Osteocyte (in vitro differentiated cells): ENCODE data around the gene LAMC2. TPM values are rescaled to one million over a fixed set of nuclear protein-coding genes. Genes with fewer than 3 reads are reported as not detected.

ENCODE experiments used
- DNase-seq: peaks from one replicate; pipeline ENCODE4 v3.0.0; 2021; ENCODE audit warnings: mixed read lengths; ENCODE audit not compliant: unreplicated experiment; ENCODE audit errors: extremely low spot score
- H3K27ac Mint-ChIP-seq: one replicate; pipeline ENCODE4 v1.8.0; 2021; ENCODE audit warnings: mild to moderate bottlenecking, mixed read lengths; ENCODE audit not compliant: unreplicated experiment
- H3K27me3 Mint-ChIP-seq: one replicate; pipeline ENCODE4 v1.8.0; 2021; ENCODE audit warnings: mixed read lengths; ENCODE audit not compliant: unreplicated experiment
- H3K36me3 Mint-ChIP-seq: one replicate; pipeline ENCODE4 v1.8.0; 2021; ENCODE audit warnings: mixed read lengths; ENCODE audit not compliant: unreplicated experiment
- H3K4me1 Mint-ChIP-seq: one replicate; pipeline ENCODE4 v1.8.0; 2021; ENCODE audit warnings: mixed read lengths; ENCODE audit not compliant: unreplicated experiment
- H3K4me3 Mint-ChIP-seq: one replicate; pipeline ENCODE4 v1.8.0; 2021; ENCODE audit warnings: mild to moderate bottlenecking, moderate library complexity, mixed read lengths; ENCODE audit not compliant: unreplicated experiment
- H3K9me3 Mint-ChIP-seq: one replicate; pipeline ENCODE4 v1.8.0; 2021; ENCODE audit warnings: mixed read lengths; ENCODE audit not compliant: unreplicated experiment
- total RNA-seq: library from RNA; stranded (reverse); gene quantifications from 2 replicates; pipeline ENCODE4 v1.2.1, GENCODE V29; 2021
- TF ChIP-seq, protein P1 (sequence below): fragments of 200-600 bp; sonication (generic); IDR thresholded peaks from 2 replicates; pipeline ENCODE4 v1.5.0; 2021; ENCODE audit warnings: antibody characterized with exemption, mild to moderate bottlenecking, moderate library complexity

LAMC2 gene
- total RNA-seq, 1 donor from 2014 or later: 3.5 TPM

DNA sequence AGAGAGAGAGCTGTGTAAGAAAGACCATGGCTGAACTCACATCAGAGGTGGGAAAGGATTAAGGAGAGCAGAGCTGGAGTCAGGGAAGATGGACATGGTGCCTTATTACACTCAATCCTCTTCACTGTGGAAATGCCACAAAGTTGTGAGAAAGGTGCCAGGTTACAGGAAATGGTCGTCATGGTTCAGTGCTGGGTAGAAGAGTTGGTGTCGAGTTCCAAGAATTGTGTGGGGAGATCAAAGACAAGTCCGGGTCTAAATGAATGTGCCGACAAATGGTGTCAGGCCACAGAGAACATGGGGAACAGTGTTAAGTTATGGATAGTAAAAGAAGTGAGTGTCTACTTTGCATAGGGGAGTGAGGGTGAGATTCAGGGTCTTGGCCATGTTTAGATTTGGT is 40.9 kb downstream of the LAMC2 start:
- TF ChIP-seq, protein P1, sequence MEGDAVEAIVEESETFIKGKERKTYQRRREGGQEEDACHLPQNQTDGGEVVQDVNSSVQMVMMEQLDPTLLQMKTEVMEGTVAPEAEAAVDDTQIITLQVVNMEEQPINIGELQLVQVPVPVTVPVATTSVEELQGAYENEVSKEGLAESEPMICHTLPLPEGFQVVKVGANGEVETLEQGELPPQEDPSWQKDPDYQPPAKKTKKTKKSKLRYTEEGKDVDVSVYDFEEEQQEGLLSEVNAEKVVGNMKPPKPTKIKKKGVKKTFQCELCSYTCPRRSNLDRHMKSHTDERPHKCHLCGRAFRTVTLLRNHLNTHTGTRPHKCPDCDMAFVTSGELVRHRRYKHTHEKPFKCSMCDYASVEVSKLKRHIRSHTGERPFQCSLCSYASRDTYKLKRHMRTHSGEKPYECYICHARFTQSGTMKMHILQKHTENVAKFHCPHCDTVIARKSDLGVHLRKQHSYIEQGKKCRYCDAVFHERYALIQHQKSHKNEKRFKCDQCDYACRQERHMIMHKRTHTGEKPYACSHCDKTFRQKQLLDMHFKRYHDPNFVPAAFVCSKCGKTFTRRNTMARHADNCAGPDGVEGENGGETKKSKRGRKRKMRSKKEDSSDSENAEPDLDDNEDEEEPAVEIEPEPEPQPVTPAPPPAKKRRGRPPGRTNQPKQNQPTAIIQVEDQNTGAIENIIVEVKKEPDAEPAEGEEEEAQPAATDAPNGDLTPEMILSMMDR: no peak
- no peak overlapping the region for H3K27ac Mint-ChIP-seq
- no peaks in the 10 kb centered on the region for H3K27me3 Mint-ChIP-seq
- DNase-seq: no peak
- H3K4me1 Mint-ChIP-seq: peaks cover 16% of the 10 kb centered on the region
- no peak overlapping the region for H3K4me3 Mint-ChIP-seq
- H3K9me3 Mint-ChIP-seq: no peaks in the 10 kb centered on the region
- no peaks in the 10 kb centered on the region for H3K36me3 Mint-ChIP-seq

DNA sequence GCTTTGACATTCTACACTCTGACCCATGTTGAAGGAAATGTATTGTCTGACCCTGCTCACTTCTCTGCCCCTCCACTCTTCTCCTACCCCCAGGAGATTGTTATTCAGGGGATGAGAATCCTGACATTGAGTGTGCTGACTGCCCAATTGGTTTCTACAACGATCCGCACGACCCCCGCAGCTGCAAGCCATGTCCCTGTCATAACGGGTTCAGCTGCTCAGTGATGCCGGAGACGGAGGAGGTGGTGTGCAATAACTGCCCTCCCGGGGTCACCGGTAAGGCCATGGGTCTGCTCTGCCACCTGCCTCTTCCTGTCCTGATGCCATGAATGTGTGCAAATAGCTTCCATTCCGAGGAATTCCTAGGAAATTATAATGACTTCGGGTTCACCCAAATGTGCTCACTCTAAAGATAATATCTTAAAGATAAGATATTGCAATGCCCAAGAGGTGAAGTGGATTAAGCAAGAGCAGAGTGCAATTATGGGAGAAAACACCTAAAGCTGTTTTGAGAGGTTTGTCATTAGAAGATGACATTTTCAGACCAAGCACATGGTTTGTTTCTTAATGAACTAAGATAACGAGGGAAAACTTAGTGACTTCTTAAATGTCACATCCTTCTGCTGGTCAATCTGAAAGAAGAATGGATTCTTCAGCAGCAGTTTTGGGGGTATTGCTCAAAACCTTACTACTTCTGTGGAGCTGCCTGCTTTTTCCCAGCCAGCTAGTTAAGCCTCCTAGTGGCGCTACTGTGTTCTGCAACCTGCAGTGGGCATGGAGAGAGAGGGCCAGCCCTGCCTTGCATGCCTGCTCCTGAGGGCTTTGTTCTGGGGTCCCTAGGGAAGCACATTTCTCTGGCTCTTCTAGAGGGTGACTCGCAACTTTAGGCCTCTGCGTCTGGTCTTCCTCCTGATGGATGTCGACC is 41.6 kb downstream of the LAMC2 start:
- Mint-ChIP-seq H3K4me1 (peaks cover 16% of the 10 kb centered on the region), H3K27me3 (no peaks in the 10 kb centered on the region), H3K4me3 (no peak overlapping the region), H3K9me3 (no peaks in the 10 kb centered on the region), H3K36me3 (no peaks in the 10 kb centered on the region), H3K27ac (no peak overlapping the region)
- DNase-seq: no peak
- TF ChIP-seq, protein P1: peak; percentile 68

DNA sequence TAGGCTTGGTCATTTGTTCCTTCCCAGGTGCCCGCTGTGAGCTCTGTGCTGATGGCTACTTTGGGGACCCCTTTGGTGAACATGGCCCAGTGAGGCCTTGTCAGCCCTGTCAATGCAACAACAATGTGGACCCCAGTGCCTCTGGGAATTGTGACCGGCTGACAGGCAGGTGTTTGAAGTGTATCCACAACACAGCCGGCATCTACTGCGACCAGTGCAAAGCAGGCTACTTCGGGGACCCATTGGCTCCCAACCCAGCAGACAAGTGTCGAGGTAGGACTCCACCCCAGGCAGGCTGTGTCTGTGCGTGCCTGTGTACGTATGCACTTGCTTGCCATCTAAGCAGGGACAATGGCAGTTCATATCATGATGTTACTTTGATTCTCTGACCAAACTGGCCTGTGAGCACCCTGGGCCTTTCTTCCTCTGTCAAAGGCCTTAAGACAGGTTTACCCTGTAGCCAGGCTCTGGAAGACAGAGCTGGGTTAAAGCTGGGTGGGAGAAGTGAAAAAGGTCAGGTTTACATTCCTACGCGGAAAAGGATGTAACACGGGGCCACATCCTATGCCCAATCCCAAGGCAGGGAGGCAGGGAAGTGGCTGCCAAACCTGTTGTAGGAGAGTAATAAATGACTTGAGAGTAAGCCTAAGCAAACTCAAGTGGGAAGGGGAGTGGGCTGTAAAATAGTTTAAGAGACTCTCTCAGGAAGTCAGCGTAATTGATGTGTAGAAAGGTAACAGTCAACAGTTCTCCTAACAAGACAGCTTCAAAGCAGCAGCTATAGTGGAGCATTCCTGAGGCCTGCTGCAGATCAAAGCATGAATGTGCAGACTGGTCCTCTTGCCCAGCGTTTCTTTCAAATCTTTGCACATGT is 42.5 kb downstream of the LAMC2 start:
- DNase-seq: peak; percentile 75
- no peaks in the 10 kb centered on the region for H3K36me3 Mint-ChIP-seq
- no peaks in the 10 kb centered on the region for H3K27me3 Mint-ChIP-seq
- no peak overlapping the region for H3K4me3 Mint-ChIP-seq
- TF ChIP-seq, protein P1: no peak
- H3K4me1 Mint-ChIP-seq: peaks cover 20% of the 10 kb centered on the region
- no peaks in the 10 kb centered on the region for H3K9me3 Mint-ChIP-seq
- H3K27ac Mint-ChIP-seq: no peak overlapping the region

DNA sequence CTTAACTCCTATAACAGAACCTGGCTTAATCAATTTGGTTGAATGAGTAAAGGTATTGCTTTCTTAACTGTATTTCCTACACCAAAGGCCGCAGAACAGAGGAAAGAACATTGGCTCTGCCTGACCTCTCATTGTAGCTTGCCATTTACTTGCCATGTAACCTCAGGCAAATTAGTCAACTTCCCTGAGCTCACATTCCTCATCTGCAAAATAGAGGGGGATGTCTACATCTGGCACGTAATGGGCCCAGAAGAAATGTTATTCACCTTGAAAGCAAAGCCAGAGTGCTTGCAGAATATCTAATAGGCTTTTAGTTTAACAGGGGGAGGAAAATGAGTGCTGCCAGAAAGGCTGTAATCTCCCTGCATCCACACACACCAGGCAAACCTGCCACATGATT is 44.3 kb downstream of the LAMC2 start:
- TF ChIP-seq, protein P1: no peak
- H3K9me3 Mint-ChIP-seq: no peaks in the 10 kb centered on the region
- no peak for DNase-seq
- H3K4me3 Mint-ChIP-seq: no peak overlapping the region
- no peak overlapping the region for H3K27ac Mint-ChIP-seq
- no peaks in the 10 kb centered on the region for H3K36me3 Mint-ChIP-seq
- no peaks in the 10 kb centered on the region for H3K27me3 Mint-ChIP-seq
- peaks cover 34% of the 10 kb centered on the region for H3K4me1 Mint-ChIP-seq

DNA sequence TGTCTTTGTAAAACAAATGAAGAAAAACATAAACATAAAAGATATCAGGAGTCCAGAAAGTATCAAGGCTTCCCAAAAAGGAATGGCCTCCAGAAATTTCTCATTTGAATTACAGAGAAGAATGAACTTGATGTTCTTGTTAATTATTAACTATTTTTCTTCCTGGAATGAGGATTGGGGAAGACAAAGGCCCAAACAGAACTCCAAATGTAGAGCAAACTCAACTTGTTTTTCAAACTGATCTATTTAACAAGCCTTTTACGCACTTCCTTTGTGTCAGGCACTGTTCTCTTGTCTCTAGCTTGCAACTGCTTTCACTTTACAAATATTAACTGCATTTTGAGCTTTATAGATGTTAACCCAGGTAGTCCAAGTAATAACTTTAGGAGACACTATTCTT is 45.5 kb downstream of the LAMC2 start:
- H3K4me3 Mint-ChIP-seq: no peak overlapping the region
- H3K4me1 Mint-ChIP-seq: peaks cover 40% of the 10 kb centered on the region
- H3K27ac Mint-ChIP-seq: no peak overlapping the region
- H3K9me3 Mint-ChIP-seq: no peaks in the 10 kb centered on the region
- no peaks in the 10 kb centered on the region for H3K36me3 Mint-ChIP-seq
- no peak for DNase-seq
- no peaks in the 10 kb centered on the region for H3K27me3 Mint-ChIP-seq
- TF ChIP-seq, protein P1: no peak
